ENCODE data around the gene KIF2A.

KIF2A gene

GRCh38 chr5:62296998-62297397 is 9.0 kb upstream of the KIF2A start:
- no peak for DNase-seq

GRCh38 chr5:62298118-62298517 is 7.9 kb upstream of the KIF2A start:
- DNase-seq, result no peak

GRCh38 chr5:62299101-62299500 is 6.9 kb upstream of the KIF2A start:
- no peak for DNase-seq

GRCh38 chr5:62299600-62299999 is 6.4 kb upstream of the KIF2A start:
- no peak for DNase-seq

- no peak for DNase-seq
Observed at GRCh38 chr5:62305358-62305714, 670 bp upstream of the KIF2A start.

- DNase-seq, result peak in 1 of 2 experiments; percentile 61
Observed at GRCh38 chr5:62306323-62306895, 403 bp downstream of the KIF2A start.

GRCh38 chr5:62306896-62307689 is 1.1 kb downstream of the KIF2A start:
- DNase-seq, result peak; percentile 19 to 21

- no peak for DNase-seq
Observed at GRCh38 chr5:62308439-62308838, 2.4 kb downstream of the KIF2A start.

GRCh38 chr5:62309107-62309506 is 3.1 kb downstream of the KIF2A start:
- no peak for DNase-seq

- no peak for DNase-seq
Observed at GRCh38 chr5:62310426-62311143, 4.6 kb downstream of the KIF2A start.

- DNase-seq, result no peak
Observed at GRCh38 chr5:62312036-62312435, 6.0 kb downstream of the KIF2A start.

- DNase-seq, result no peak
Observed at GRCh38 chr5:62312674-62313073, 6.7 kb downstream of the KIF2A start.

- DNase-seq, result no peak
Observed at GRCh38 chr5:62314213-62314830, 8.3 kb downstream of the KIF2A start.

- no peak for DNase-seq
Observed at GRCh38 chr5:62315376-62316175, 9.6 kb downstream of the KIF2A start.

GRCh38 chr5:62316176-62316502 is 10.1 kb downstream of the KIF2A start:
- DNase-seq, result no peak

GRCh38 chr5:62317810-62318209 is 11.8 kb downstream of the KIF2A start:
- no peak for DNase-seq

GRCh38 chr5:62322484-62322883 is 16.5 kb downstream of the KIF2A start:
- no peak for DNase-seq

GRCh38 chr5:62326302-62326701 is 20.3 kb downstream of the KIF2A start:
- DNase-seq, result no peak

GRCh38 chr5:62326702-62327101 is 20.7 kb downstream of the KIF2A start:
- DNase-seq, result no peak

GRCh38 chr5:62327138-62328053 is 21.4 kb downstream of the KIF2A start:
- no peak for DNase-seq

GRCh38 chr5:62328772-62329491 is 22.9 kb downstream of the KIF2A start:
- DNase-seq, result no peak
